GM20000 (cell line): ENCODE results near the gene TLCD2.
"Not testable (repeated sequence)": the region's sequence is repeated elsewhere in the genome, so short reads cannot be mapped to it uniquely, and the experiment has no call there.

Experiments
- DNase-seq: peaks from one replicate; pipeline ENCODE4 v3.0.0; 2012; ENCODE audit warnings: low spot score
- TF ChIP-seq, protein P1 (sequence below): IDR thresholded peaks from 2 replicates; pipeline ENCODE4 v1.5.1; 2012; ENCODE audit warnings: mild to moderate bottlenecking, control low read depth; ENCODE audit errors: extremely low read depth, missing control alignments

The TLCD2 gene

DNA sequence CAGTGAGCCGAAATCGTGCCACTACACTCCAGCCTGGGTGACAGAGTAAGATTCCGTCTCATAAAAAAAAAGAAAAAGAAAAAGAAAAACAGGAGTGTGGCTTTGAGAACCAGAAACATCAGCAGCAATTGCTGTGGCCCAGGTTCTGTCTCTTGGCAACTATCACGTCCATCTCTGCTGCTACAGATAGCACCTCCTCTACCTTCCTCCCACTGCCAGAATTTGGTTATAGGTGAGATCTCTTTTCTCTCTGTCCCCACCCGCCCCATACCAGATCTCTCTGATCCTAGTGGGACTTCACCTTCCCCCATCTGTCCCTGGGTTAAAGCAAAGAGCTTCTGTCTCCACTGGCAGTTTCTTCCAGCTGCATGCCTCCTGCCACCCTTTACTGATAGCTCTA is 3.1 kb downstream of the TLCD2 start:
- TF ChIP-seq, protein P1, sequence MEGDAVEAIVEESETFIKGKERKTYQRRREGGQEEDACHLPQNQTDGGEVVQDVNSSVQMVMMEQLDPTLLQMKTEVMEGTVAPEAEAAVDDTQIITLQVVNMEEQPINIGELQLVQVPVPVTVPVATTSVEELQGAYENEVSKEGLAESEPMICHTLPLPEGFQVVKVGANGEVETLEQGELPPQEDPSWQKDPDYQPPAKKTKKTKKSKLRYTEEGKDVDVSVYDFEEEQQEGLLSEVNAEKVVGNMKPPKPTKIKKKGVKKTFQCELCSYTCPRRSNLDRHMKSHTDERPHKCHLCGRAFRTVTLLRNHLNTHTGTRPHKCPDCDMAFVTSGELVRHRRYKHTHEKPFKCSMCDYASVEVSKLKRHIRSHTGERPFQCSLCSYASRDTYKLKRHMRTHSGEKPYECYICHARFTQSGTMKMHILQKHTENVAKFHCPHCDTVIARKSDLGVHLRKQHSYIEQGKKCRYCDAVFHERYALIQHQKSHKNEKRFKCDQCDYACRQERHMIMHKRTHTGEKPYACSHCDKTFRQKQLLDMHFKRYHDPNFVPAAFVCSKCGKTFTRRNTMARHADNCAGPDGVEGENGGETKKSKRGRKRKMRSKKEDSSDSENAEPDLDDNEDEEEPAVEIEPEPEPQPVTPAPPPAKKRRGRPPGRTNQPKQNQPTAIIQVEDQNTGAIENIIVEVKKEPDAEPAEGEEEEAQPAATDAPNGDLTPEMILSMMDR, result no peak
- no peak for DNase-seq

DNA sequence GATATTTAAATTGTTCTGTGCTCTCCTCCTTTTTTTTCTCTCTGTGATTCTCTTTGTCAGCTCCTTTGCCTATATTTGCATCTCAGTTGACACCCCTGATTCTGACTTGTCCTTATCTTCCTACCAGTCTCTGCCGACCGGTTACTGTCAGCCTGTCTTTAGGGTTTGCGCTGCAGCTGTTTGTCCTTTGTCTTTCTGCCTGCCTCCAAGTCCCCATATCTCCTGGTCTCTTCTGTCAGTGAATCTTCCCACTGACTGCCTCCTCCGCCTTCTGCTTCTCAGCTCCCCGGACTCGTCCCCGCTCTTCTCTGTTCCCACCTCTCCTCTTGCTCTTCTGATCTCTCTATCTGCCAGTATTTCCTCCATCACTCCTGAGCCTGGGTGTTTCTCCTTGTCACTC is 5.2 kb downstream of the TLCD2 start:
- TF ChIP-seq, protein P1, result no peak
- DNase-seq, result no peak

DNA sequence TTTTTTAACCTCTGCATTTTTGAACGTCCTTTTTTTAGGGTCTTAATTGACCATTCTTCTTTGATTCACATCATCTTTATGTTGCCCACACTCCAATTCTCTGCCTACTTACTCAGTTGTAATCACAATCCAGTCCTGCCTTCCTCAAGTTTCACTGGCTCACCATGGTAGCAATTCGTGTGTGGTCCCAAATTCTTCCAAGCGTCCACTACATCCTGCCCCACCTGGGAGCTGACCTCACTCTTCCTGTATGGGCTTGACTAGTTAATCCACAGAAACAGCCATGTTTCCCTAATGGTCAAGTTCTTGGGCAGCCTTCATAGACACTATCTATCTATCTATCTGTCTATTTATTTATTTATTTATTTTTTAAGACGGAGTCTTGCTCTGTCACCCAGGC is 7.1 kb downstream of the TLCD2 start:
- TF ChIP-seq, protein P1, result no peak
- DNase-seq, result no peak

DNA sequence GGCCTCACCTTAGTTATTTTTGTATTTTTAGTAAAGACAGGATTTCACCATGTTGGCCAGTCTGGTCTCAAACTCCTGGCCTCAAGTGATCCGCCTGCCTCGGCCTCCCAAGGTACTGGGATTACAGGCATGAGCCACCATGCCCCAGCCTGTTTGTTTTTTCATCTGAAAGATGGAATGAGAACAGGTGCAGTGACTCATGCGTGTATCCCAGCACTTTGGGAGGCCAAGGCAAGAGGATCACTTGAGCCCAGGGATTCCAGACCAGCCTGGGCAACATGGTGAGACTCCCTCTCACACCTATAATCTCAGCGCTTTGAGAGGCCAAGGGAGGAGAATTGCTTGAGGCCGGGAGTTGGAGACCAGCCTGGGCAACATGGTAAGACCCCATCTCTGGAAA is 10.3 kb downstream of the TLCD2 start:
- DNase-seq, result not testable (repeated sequence)

DNA sequence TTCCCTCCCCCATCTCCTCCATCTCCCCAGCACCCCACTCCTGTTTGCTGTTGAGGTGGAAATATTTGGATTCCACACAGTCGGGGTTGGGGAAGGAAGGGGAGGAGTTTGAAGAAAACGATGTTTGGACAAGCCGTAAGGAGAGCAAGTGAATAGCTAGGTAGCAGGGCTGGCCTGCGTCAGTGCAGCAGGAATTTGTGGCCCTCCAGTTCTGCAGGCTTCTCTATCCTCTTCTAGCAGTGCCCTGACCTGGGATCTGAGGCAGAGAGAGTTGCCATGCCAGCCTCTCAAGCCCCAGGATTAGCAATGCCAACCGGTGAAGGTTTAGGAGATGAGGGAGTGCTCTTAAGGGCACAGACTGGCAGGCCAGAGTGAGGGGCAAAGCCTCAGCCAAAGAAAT is 12.5 kb downstream of the TLCD2 start:
- no peak for DNase-seq
- TF ChIP-seq, protein P1, result no peak

DNA sequence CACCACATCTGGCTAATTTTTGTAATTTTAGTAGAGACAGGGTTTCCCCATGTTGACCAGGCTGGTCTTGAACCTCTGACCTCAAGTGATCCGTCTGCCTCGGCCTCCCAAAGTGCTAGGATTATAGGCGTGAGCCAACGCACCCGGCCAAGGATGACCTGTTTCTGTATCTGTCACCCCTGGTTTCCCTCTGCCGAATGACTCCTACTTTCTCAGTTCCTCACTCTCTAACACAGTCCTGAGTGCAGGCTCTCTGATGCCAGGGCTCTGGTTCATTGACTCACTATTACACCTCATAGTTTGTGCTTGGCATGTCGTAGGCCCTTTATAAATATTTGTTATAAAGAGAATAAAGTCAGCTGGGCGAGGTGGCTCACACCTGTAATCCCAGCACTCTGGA is 14.8 kb downstream of the TLCD2 start:
- TF ChIP-seq, protein P1, result no peak

DNA sequence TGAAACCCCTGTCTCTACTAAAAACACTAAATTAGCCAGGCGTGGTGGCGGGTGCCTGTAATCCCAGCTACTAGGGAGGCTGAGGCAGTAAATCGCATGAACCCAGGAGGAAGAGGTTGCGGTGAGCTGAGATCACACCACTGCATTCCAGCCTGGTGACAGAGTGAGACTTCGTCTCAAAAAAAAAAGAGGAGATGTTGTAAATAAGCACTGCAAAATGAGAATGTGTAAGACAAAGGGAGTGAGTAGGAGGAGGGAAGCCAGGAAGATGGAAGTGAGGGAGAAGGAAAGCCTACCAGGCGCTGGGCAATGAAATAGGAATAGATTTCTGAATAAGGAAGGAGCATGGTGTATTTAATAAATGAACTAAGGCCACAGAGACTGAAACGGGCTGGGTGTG is 16.8 kb downstream of the TLCD2 start:
- TF ChIP-seq, protein P1, result no peak
- DNase-seq, result no peak

More for the DNA sequence above, 14.8 kb downstream of the TLCD2 start:
- peak; percentile 66 for DNase-seq

DNA sequence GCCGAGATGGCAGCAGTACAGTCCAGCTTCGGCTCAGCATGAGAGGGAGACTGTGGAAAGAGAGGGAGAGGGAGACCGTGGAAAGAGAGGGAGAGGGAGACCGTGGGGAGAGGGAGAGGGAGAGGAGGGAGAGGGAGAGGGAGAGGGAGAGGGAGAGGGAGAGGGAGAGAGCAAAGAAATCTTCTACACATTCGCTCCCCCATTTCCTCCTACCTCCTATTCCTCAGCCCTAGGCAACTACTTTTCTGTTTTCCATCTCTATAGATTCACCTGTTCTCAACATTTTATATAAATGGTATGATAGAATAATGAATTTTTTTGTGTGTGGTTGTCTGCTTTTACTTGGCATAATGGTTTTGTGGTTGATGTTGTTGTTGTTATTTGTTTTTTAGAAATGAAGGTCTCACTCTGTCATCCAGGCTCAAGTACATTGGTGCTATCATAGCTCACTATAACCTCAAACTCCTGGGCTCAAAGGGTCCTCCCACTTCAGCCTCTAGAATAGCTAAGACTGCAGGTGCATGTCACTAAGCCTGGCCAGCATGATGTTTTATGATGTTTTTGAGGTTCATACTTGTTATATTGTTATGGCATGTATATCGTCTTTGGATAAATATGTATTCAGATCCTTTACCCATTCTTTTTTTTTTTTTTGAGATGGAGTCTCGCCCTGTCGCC is 19.5 kb downstream of the TLCD2 start:
- DNase-seq, result no peak
- TF ChIP-seq, protein P1, result no peak

DNA sequence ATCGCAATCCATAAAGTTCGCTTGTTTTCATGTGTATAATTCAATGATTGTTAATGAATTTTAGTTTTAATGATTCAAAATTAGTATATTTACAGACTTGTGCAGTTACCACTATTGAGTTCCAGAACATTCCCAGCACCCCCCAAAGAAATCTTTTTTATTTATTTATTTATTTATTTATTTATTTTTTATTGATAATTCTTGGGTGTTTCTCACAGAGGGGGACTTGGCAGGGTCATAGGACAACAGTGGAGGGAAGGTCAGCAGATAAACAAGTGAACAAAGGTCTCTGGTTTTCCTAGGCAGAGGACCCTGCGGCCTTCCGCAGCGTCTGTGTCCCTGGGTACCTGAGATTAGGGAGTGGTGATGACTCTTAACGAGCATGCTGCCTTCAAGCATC is 21.8 kb downstream of the TLCD2 start:
- DNase-seq, result not testable (repeated sequence)
